Parathyroid adenoma (tissue), 2 donors: ENCODE measurements around the gene ATP2B1.

Experiments used
- H2AFZ ChIP-seq: fragments of 300-600 bp; sonication (generic); one replicate; pipeline ENCODE4 v1.7.0; 2017; ENCODE audit warnings: antibody characterized with exemption, mild to moderate bottlenecking
- H3K27ac ChIP-seq: fragments of 300-600 bp; sonication (generic); one replicate; pipeline ENCODE4 v1.7.0; 2017
- H3K27me3 ChIP-seq: fragments of 300-600 bp; sonication (generic); one replicate; pipeline ENCODE4 v1.7.0; 2017; ENCODE audit warnings: low read length; ENCODE audit not compliant: control insufficient read depth, insufficient read depth
- H3K36me3 ChIP-seq: fragments of 300-600 bp; sonication (generic); one replicate; pipeline ENCODE4 v1.7.0; 2017; ENCODE audit warnings: low read length; ENCODE audit not compliant: control insufficient read depth, insufficient read depth
- H3K4me1 ChIP-seq: fragments of 300-600 bp; sonication (generic); one replicate; pipeline ENCODE4 v1.7.0; 2017; ENCODE audit warnings: control low read depth
- H3K4me2 ChIP-seq: fragments of 300-600 bp; sonication (generic); one replicate; pipeline ENCODE4 v1.7.0; 2017; ENCODE audit warnings: low read length
- H3K4me3 ChIP-seq: fragments of 300-600 bp; sonication (generic); one replicate; pipeline ENCODE4 v1.7.0; 2017; ENCODE audit warnings: low read depth, low read length
- H3K79me2 ChIP-seq: fragments of 300-600 bp; sonication (generic); one replicate; pipeline ENCODE4 v1.7.0; 2017; ENCODE audit warnings: control low read depth
- H3K9ac ChIP-seq: fragments of 300-600 bp; sonication (generic); one replicate; pipeline ENCODE4 v1.7.0; 2017; ENCODE audit warnings: mild to moderate bottlenecking
- H3K9me3 ChIP-seq: fragments of 300-600 bp; sonication (generic); one replicate; pipeline ENCODE4 v1.7.0; 2017; ENCODE audit warnings: low read length; ENCODE audit not compliant: control insufficient read depth
- CTCF ChIP-seq: fragments of 300-600 bp; sonication (generic); IDR thresholded peaks from one replicate; pipeline ENCODE4 v1.7.0; 2017; ENCODE audit warnings: antibody characterized with exemption, mild to moderate bottlenecking
- donor health status: primary hyperparathyroidism.

ATP2B1 gene

GRCh38 chr12:89664441-89664840 lies 44.2 kb downstream of the ATP2B1 start:
- H3K27ac ChIP-seq: no peak overlapping the region

GRCh38 chr12:89663577-89664357 lies 44.9 kb downstream of the ATP2B1 start:
- no peak overlapping the region for H2AFZ ChIP-seq
- no peak overlapping the region for H3K4me3 ChIP-seq
- H3K27me3 ChIP-seq: no peaks in the 10 kb centered on the region
- H3K27ac ChIP-seq: no peak overlapping the region
- no peaks in the 10 kb centered on the region for H3K9me3 ChIP-seq
- no peak overlapping the region for H3K4me2 ChIP-seq
- peaks cover 2% of the 10 kb centered on the region for H3K4me1 ChIP-seq
- H3K9ac ChIP-seq: no peak overlapping the region
- TF ChIP-seq CTCF: no peak
- H3K79me2 ChIP-seq: peaks cover 9% of the 10 kb centered on the region
- H3K36me3 ChIP-seq: no peaks in the 10 kb centered on the region

More at GRCh38 chr12:89664441-89664840, 44.2 kb downstream of the ATP2B1 start:
- Histone ChIP-seq H2AFZ (no peak overlapping the region), H3K4me3 (no peak overlapping the region), H3K27me3 (no peaks in the 10 kb centered on the region), H3K4me2 (no peak overlapping the region), H3K79me2 (peaks cover 9% of the 10 kb centered on the region), H3K9ac (no peak overlapping the region), H3K9me3 (no peaks in the 10 kb centered on the region), H3K4me1 (peaks cover 2% of the 10 kb centered on the region), H3K36me3 (no peaks in the 10 kb centered on the region)
- no peak for TF ChIP-seq CTCF

GRCh38 chr12:89662623-89663022 lies 46.0 kb downstream of the ATP2B1 start:
- Histone ChIP-seq H3K4me2 (no peak overlapping the region), H3K27me3 (no peaks in the 10 kb centered on the region), H3K27ac (no peak overlapping the region), H3K79me2 (peaks cover 9% of the 10 kb centered on the region), H3K4me1 (peaks cover 2% of the 10 kb centered on the region), H3K9me3 (no peaks in the 10 kb centered on the region), H3K4me3 (no peak overlapping the region), H3K36me3 (no peaks in the 10 kb centered on the region), H2AFZ (no peak overlapping the region), H3K9ac (no peak overlapping the region)
- TF ChIP-seq CTCF: no peak

- Histone ChIP-seq H3K4me3 (no peak overlapping the region), H3K4me1 (peaks cover 2% of the 10 kb centered on the region), H3K27ac (no peak overlapping the region), H3K9ac (no peak overlapping the region), H2AFZ (no peak overlapping the region), H3K27me3 (no peaks in the 10 kb centered on the region), H3K36me3 (no peaks in the 10 kb centered on the region), H3K4me2 (no peak overlapping the region), H3K79me2 (peaks cover 3% of the 10 kb centered on the region), H3K9me3 (no peaks in the 10 kb centered on the region)
- no peak for TF ChIP-seq CTCF
Measured at GRCh38 chr12:89661706-89662330, 46.8 kb downstream of the ATP2B1 start.
